ENCODE results near the gene STK25.

DNA sequence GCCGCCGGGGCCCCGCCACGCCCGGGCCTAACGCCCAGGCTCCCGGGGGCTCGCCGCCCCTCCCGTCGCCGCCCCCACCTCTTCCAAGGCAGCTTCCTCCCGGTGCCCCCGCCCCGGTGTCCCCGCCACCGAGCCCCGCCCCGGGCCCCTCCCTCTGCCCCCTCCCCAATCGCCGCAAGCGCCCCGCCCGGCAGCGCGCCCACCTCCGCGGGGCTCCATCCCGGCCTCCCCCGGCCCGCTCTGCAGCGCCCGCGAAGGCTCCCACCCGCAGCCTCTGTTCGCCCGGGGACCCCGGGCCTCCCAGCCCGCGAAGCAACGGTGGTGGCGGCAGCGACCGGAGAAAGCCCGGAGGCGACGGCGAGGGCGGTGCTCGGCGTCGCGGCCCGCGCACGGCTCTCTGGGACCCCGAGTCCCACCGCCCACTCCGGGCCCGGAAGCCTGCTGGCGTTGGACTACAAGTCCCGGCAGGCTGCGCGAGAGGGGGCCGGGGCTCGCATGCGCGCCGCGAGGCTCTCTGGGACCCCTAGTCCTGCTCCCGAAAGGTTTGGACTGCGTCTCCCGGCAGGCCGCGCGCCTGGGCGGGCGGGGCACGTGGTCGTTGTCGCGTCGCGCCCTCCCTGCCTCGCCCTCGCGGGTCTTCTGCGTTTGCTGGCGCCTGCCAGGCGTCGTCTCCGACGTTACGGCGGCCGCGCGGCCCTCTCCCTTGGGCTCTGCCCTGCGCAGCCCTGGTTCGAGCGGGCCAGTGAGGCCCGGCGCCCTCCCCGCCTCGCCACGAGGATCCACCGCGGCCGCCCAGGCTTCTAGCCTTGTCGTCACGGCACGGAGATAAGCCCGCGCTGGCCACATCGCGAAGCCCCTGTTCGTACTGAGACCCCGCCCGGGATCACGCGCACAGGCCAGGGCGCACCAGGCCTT lies at the start of gene STK25:
- no peak for TF ChIP-seq TAF1 (IDR thresholded peaks at IDR 0.05; ENCODE audit: borderline replicate concordance, low read depth, low read length)
- peak; percentile 65; the same call in 1 of the 2 replicates for TF ChIP-seq POLR2AphosphoS5 (IDR thresholded peaks at IDR 0.05; ENCODE audit: low read depth, low read length)
- TF ChIP-seq POLR2A (IDR thresholded peaks at IDR 0.05; ENCODE audit: low read depth, low read length), result peak; percentile 74; the same call in 1 of the 2 replicates
